NCI-H2227 (cell line): ENCODE measurements around the gene MYO5A.

Experiments
- DNase-seq: peaks from one replicate; lab custom pipeline; 2025; ENCODE audit not compliant: unreplicated experiment; lab: John Stamatoyannopoulos, UW

The MYO5A gene

GRCh38 chr15:52263563-52264282, 265.0 kb downstream of the MYO5A start:
- DNase-seq = no peak

DNA sequence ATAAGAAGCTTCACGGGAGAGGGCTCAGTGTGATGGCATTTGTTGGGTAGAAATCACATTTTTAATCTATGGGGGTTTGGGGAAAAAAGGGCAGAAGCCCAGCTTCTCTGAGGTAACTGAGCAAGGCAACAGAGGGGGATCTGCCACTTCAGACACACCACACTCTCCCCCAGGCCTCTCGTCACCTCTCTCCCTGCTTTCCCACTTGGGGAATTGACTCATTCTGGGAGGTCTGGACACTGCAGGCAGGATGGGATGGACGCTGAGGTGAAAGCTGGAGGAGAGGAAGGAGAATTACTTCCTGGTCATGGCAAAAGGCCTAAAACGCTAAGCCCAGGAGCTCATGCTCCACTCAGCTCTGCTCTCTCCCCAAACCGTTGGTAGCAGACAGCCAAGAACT, 266.3 kb downstream of the MYO5A start:
- DNase-seq = no peak

- DNase-seq = peak; percentile 47
Measured at GRCh38 chr15:52261498-52262242, 267.0 kb downstream of the MYO5A start.

DNA sequence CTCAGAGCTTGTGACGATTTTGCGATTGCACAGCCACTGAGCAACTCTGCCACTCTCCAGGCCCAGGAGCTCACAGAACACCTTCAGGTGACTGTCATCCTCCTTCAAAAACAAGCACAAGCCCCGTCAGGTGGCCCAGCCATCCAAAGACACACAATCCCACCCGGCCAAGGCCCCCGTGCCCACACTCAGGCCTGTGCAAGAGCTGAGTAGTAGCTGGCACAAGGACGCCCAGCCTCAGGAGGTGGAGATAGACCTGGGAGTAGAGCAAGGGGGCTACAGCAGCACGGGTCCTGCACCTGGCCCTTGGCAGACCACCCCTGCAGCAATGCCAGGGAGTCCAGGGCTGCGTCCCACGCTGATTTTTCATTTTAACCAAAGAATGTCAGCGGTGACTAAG, 267.7 kb downstream of the MYO5A start:
- no peak for DNase-seq

DNA sequence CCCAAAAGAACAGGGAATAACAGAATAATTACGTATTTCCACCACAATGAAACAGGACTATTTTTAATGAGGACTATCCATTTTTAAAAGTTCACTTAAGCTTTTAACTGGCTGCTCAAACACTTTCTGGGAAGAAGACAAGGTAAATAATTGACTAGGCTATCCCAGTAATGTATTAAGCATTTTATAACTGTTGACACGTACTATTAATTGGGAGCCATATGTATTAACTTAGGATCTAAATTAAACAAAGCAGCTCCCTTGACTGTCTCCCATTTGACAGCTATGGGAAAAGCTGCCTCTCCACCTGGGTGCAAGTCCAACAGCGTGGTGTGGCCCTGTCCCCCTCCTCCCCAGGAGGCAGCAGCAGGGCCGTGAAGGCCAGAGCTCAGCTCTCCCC, 269.2 kb downstream of the MYO5A start:
- no peak for DNase-seq

DNA sequence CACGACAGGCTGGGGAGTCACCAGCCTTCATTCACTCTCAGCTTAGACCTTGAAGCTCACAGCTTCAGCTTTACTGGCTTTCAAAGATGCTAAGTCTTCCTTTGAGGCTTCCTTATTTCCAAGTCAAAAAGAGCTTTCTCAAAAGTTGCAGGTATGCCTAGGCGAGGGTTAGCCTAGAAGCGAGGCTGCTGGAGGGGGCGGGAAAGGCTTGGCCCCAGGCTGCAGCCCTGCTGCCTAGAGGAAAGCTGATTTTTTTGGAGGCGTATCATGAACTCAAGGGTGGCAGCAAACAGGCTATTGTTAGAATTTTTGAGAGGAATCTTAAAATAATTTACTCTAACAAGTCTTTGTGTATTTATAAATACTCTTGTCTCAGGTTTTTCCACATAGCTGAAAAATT, 270.2 kb downstream of the MYO5A start:
- DNase-seq = no peak

DNA sequence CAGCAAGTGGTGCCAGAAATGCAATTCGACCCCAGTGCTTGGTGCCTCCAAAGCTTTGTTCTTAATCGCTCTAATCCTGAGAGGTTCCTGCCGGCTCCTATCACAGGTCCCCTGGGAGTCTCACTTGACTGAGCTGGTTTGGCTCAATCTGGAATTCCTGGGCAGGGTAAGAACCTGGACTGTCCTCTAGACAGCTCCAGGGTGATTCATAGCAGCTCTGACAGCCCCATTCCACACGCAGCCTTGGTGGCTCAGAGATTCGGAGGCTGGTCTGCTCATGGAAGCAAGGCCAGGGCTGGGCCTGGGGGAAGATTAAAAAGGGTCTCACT, 271.0 kb downstream of the MYO5A start:
- no peak for DNase-seq
